Measurements from ENCODE around the gene L3MBTL4.

DNA sequence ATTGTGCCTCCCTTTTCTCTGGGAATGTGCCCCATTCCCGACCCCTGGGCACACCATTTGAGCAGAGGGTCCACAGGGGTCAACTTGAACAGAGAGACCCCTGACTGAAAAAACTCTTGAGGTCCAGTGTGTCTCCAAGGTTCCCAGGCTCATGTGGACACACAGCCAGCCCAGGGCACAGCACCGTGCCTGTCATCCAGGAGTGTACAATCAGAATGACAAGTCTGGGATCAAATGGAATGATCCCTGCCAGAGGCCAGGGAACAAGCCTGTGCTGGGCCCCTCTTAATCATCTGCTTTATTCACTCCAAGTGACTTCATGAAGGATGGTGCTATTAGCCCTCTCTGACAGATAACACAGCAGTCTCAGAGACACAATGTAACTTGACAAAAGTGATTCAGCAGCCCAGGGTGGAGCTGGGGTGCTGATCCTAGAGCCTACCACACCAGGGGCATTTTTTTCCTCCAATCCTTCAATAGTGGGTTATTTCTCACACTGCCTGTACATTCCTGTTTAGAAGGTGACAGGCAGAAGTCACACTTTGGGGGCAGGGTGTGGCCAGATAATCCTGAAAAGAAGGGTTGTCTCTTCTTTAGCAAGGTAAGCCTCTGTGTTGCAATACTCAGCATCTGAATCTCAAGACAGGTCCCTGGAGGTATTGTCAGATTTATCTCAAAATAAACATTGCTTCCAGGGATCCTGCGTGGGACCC is 435.4 kb downstream of the L3MBTL4 start:
- no peak for TF ChIP-seq POLR2A (IDR thresholded peaks at IDR 0.05)
- TF ChIP-seq, protein P1, sequence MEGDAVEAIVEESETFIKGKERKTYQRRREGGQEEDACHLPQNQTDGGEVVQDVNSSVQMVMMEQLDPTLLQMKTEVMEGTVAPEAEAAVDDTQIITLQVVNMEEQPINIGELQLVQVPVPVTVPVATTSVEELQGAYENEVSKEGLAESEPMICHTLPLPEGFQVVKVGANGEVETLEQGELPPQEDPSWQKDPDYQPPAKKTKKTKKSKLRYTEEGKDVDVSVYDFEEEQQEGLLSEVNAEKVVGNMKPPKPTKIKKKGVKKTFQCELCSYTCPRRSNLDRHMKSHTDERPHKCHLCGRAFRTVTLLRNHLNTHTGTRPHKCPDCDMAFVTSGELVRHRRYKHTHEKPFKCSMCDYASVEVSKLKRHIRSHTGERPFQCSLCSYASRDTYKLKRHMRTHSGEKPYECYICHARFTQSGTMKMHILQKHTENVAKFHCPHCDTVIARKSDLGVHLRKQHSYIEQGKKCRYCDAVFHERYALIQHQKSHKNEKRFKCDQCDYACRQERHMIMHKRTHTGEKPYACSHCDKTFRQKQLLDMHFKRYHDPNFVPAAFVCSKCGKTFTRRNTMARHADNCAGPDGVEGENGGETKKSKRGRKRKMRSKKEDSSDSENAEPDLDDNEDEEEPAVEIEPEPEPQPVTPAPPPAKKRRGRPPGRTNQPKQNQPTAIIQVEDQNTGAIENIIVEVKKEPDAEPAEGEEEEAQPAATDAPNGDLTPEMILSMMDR (IDR thresholded peaks at IDR 0.05): no peak
